GF-D8 (cell line): ENCODE data around the gene S100A1.
A peak's percentile ranks its signal among the peaks of the same experiment; 100 is the strongest.
"Not testable (repeated sequence)": the region's sequence is repeated elsewhere in the genome, so short reads cannot be mapped to it uniquely, and the experiment has no call there.

Experiments used
- DNase-seq: peaks from one replicate; lab custom pipeline; 2025; lab: John Stamatoyannopoulos, UW

S100A1 gene

DNA sequence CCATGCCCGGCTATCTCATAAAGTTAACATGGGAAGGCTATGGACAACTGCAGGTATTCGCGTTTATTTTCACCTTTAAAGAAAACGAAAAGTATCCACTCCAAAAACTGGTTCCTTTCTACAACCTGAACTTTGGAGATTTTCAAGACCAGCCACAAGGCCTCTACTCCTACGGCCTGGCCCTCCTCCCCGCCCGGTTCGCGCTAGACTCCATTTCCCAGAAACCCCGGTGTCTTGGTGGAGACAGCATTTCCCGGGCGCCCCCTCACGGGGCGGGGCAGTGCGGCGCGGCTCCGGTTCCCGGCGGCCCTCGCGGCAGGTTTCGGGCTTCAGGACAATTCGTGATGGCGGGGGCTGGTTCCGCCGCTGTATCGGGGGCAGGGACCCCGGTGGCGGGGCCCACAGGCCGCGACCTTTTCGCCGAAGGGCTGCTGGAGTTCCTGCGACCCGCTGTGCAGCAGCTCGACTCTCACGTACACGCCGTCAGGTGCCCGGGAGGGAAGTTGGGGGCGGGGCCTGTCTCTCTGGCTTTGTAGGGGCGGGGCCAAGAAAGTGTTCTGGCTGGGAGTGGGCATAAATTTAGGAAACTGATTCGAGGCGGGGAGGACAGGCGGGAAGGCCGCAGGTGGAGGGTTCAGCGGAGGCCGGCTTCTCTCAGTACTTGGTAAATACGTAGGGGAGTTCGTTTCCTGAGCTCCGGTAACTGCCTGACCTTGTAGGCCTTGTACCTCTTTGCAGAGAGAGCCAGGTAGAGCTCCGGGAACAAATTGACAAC lies 30.4 kb downstream of the S100A1 start, which contains the start of gene SNAPIN:
Gene SNAPIN, plus strand, starts transcription at position 304 of the 775 bp plus-strand sequence. Its CDS starts 41 bp downstream, at position 345.
- DNase-seq, result peak; percentile 62

GRCh38 chr1:153659175-153659534 lies 30.9 kb downstream of the S100A1 start:
- no peak for DNase-seq

DNA sequence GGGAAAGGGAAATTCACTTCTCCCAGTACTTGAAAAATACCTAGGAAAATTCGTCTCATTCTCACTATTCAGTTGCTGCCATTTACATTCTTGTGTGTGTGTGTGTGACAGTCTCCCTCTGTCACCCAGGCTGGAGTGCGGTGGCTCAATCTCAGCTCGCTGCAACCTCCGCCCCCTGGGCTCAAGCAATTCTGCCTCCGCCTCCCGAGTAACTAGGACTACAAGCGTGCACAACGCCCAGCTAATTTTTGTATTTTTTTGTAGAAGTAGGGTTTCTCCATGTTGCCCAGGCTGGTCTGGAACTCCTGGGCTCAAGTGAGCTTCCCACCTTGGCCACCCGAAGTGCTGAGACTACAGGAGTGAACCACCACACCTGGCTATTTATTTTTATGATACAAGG lies 31.4 kb downstream of the S100A1 start:
- no peak for DNase-seq

- DNase-seq, result no peak
These were observed 33.0 kb downstream of the S100A1 start for GRCh38 chr1:153661111-153661708.

GRCh38 chr1:153662269-153662668 lies 34.0 kb downstream of the S100A1 start:
- DNase-seq, result no peak

DNA sequence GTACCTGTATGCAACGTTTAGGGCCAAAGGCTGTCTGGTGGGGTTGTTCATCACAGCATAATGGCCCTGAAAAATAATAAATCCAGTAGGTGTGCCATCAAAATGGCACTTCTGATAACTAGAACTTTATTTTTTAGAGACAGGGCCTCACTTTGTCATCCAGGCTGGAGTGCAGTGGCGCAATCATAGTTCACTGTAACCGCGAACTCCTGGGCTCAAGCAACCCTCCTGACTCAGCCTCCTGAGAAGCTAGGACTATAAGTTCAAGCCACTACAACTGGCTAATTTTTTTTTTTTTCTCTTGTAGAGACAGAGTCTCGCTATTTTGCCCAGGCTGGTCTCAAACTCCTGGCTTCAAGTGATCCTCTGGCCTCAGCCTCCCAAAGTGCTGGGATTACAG lies 35.0 kb downstream of the S100A1 start:
- no peak for DNase-seq

DNA sequence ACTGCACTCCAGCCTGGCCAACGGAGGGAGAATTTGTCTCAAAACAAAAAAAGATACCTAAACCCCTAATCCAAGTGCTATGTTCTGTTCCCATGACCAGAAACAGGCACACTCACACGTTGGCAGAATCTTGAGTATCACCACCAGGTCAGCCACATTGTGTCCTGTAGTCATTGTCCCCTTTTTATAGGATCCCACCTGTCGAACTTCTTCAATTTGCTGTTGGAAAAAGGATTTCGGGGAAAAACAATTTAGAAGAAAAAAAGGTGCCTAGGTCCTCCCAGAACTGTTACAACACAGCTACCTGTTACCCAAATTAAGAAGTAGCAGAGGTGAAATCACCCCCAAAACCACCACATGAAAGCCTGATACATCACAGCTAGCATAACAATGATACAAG lies 39.2 kb downstream of the S100A1 start:
- no peak for DNase-seq

DNA sequence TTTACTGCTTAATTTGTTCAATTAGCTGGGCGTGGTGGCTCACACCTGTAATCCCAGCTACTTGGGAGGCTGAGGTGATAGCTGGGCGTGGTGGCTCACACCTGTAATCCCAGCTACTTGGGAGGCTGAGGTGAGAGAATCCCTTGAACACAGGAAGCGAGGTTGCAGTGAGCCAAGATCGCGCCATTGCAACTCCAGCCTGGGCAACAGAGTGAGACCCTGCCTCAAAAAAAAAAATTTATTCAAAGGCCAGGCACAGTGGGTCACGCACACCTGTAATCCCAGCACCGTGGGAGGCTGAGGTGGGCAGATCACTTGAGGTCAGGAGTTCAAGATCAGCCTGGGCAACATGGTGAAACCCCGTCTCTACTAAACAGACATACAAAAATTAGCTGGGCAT lies 40.4 kb downstream of the S100A1 start:
- not testable (repeated sequence) for DNase-seq

GRCh38 chr1:153669606-153670005 lies 41.4 kb downstream of the S100A1 start:
- DNase-seq, result no peak

DNA sequence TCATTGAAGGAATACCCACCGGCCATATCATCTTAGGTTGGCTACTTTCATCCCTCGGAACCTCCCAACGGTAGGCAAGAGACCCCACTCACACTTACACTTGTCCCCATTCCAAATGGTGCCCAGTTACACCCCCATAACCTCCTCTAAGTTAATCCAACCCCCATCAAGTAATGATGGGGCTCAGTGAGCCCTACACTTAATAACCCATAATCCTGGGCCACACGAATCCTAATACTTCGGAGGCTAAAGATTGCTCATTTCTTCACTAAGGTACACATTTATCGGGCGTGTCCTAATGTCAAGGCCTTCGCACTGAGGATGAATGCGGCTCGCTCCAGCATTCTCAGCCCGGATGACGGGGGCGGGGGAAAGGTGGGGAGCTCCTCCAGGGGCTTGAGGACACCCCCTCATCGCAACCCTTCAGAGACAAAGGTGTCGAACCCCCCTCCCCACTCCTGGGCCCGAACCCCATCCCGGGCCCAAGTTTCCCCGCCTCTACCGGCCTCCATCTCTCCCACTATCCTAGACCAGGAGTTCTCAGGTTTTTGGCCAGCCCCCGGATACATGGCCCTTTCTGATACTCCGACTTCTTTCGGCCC lies 42.1 kb downstream of the S100A1 start:
- no peak for DNase-seq

DNA sequence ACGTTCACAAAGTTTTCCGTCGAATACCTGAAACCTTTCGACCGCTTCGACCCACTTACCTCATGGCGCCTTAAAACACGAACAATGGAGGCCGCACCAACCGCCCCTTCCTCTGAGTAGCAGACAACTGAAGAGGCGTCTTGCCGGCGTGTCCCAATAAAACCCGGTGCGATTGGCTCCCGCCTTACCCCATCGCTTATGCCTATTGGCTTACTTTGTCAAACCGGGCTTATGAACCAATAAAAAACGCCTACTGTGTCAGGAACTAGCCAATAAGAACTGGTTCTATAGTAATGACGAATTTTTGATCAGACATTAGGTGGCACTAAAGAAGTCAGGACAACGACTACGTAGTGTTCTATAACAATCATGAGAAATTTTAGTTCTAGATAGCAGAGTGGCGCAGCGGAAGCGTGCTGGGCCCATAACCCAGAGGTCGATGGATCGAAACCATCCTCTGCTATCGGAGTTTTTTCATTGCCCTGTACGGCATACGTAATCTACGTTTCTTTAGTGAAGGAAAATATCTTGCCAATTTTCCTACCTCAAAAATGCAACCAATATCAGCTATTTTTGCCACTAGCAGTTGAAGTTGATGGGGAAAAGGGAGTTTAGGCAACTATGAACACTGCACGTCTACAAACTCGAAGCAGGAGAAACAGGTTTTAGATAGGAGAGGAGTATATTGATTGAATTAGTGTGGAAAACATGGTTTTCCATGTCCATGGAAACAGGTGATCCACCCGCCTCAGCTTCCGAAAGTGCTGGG lies 42.8 kb downstream of the S100A1 start, which contains the start of gene ILF2:
Gene ILF2, minus strand, starts transcription at position 135 of the 769 bp plus-strand sequence. Its CDS starts 71 bp downstream, at position 64.
- peak; percentile 99 for DNase-seq

DNA sequence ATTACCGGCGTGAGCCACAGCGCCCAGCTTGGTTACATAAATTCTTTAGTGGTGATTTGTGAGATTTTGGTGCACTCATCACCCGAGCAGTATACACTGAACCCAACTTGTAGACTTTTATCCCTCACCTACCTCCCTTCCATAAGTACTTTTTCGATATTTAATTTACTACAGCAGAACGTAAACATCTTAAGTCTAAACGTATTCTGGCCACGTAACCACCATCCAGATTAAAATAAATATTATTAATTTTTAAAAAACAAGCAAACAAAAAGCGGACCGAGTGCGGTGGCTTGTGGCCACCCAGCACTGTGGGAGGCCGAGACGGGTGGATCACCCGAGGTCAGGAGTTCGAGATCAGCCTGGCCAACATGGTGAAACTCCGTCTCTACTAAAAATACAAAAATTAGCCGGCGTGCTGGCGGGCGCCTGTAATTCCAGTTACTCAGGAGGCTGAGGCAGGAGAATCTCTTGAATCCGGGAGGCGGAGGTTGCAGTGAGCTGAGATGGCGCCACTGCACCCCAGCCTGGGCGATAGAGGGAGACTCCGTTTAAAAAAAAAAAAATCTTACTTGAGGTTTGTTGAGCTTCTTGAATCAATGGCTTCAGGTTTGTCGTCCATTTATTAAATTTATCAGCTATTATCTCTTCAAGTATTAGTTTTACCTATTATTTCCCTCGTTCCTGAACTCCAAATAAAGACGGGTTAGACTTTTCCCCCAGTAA lies 43.6 kb downstream of the S100A1 start:
- peak; percentile 42 for DNase-seq

- no peak for DNase-seq
These were observed 45.3 kb downstream of the S100A1 start for GRCh38 chr1:153673511-153673910.

- DNase-seq, result no peak
These were observed 49.7 kb downstream of the S100A1 start for GRCh38 chr1:153677718-153678518.

DNA sequence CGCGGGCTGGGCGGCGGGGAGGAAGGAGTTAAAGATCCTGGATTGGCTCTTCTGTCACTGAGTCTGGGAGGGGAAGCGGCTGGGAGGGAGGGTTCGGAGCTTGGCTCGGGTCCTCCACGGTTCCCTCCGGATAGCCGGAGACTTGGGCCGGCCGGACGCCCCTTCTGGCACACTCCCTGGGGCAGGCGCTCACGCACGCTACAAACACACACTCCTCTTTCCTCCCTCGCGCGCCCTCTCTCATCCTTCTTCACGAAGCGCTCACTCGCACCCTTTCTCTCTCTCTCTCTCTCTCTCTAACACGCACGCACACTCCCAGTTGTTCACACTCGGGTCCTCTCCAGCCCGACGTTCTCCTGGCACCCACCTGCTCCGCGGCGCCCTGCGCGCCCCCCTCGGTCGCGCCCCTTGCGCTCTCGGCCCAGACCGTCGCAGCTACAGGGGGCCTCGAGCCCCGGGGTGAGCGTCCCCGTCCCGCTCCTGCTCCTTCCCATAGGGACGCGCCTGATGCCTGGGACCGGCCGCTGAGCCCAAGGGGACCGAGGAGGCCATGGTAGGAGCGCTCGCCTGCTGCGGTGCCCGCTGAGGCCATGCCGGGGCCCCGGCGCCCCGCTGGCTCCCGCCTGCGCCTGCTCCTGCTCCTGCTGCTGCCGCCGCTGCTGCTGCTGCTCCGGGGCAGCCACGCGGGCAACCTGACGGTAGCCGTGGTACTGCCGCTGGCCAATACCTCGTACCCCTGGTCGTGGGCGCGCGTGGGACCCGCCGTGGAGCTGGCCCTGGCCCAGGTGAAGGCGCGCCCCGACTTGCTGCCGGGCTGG lies 50.5 kb downstream of the S100A1 start, which contains the start of gene NPR1:
Gene NPR1, plus strand, starts transcription at position 170 of the 818 bp plus-strand sequence. Its CDS starts 421 bp downstream, at position 591.
- DNase-seq, result no peak

GRCh38 chr1:153679337-153680119 lies 51.3 kb downstream of the S100A1 start:
- DNase-seq, result no peak

GRCh38 chr1:153680120-153680403 lies 51.8 kb downstream of the S100A1 start:
- DNase-seq, result no peak
